HUES48 (cell line): ENCODE data around the gene B3GAT1.
"Not testable (repeated sequence)": the region's sequence is repeated elsewhere in the genome, so short reads cannot be mapped to it uniquely, and the experiment has no call there.

Experiments
- H3K27ac ChIP-seq: one replicate; pipeline ENCODE4 v1.7.0; 2013; ENCODE audit warnings: low read depth, low read length, inconsistent platforms
- H3K27me3 ChIP-seq: 2 replicates; pipeline ENCODE4 v1.6.1; 2013; ENCODE audit warnings: mild to moderate bottlenecking, low read length; ENCODE audit not compliant: control insufficient read depth, insufficient read depth
- H3K36me3 ChIP-seq: 2 replicates; pipeline ENCODE4 v1.6.1; 2013; ENCODE audit warnings: low read length; ENCODE audit not compliant: control insufficient read depth, insufficient read depth
- H3K4me1 ChIP-seq: 2 replicates; pipeline ENCODE4 v1.6.1; 2013; ENCODE audit warnings: mild to moderate bottlenecking, low read length; ENCODE audit not compliant: control insufficient read depth, insufficient read depth
- H3K4me3 ChIP-seq: 2 replicates; pipeline ENCODE4 v1.5.1; 2013; ENCODE audit warnings: mild to moderate bottlenecking, low read depth, low read length
- H3K9ac ChIP-seq: 2 replicates; pipeline ENCODE4 v1.6.1; 2013; ENCODE audit warnings: mild to moderate bottlenecking, low read depth, low read length, moderate library complexity
- H3K9me3 ChIP-seq: 2 replicates; pipeline ENCODE4 v1.6.1; 2013; ENCODE audit warnings: low read length; ENCODE audit not compliant: control insufficient read depth, insufficient read depth

B3GAT1 gene

GRCh38 chr11:134452026-134452837 lies 40.2 kb upstream of the B3GAT1 start:
- H3K27ac ChIP-seq, result no peak overlapping the region
- H3K27me3 ChIP-seq, result no peaks in the 10 kb centered on the region
- H3K9me3 ChIP-seq, result no peaks in the 10 kb centered on the region
- no peak overlapping the region for H3K9ac ChIP-seq
- no peaks in the 10 kb centered on the region for H3K36me3 ChIP-seq
- H3K4me1 ChIP-seq, result no peaks in the 10 kb centered on the region
- H3K4me3 ChIP-seq, result no peak overlapping the region

DNA sequence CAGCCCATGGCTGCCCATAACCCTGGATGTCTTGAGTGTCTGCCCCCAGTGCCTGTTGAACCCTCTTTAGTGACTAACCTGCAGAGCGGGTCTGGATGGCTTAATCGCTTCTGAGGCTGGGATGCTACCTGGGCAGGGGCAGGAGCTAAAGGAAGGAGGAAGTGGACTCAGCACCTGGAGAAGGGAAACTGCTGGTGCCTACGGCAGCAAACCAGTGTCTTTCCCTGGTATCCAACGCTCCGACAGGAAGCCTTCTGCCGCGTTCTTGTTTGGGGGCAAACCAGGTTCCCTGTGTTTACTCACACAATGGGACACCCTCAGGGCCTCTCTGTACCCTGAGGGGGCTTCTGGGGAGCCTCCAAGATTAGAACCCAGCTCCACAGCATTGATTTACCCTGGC lies 38.1 kb upstream of the B3GAT1 start:
- Histone ChIP-seq H3K9ac (no peak overlapping the region), H3K4me3 (no peak overlapping the region), H3K9me3 (no peaks in the 10 kb centered on the region), H3K27me3 (no peaks in the 10 kb centered on the region), H3K36me3 (no peaks in the 10 kb centered on the region), H3K4me1 (no peaks in the 10 kb centered on the region), H3K27ac (no peak overlapping the region)

DNA sequence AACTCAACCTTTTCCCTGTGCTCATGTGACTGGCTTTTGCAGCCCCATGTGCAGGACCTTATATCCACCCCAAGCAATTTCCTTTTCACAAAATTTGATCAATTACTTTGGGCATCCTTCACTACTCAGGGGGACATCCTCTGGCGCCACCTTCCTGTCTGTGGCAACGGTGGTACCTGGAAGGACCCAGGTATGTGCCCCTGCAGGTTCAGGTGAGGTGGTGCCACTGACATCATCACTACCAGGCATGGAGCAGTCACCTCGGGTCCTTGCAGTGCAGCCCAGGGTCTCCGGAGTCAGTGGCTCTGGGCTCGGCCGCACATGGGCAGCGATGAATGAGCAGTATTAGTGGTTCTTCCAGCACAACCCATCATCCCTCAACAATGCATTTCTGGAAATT lies 37.7 kb upstream of the B3GAT1 start:
- Histone ChIP-seq H3K27ac (no peak overlapping the region), H3K9ac (no peak overlapping the region), H3K4me3 (no peak overlapping the region), H3K4me1 (no peaks in the 10 kb centered on the region), H3K9me3 (no peaks in the 10 kb centered on the region), H3K36me3 (no peaks in the 10 kb centered on the region), H3K27me3 (no peaks in the 10 kb centered on the region)

- Histone ChIP-seq H3K27me3 (no peaks in the 10 kb centered on the region), H3K36me3 (no peaks in the 10 kb centered on the region), H3K4me3 (no peak overlapping the region), H3K27ac (no peak overlapping the region), H3K9me3 (no peaks in the 10 kb centered on the region), H3K4me1 (no peaks in the 10 kb centered on the region), H3K9ac (no peak overlapping the region)
Observed at GRCh38 chr11:134449051-134449450, 37.0 kb upstream of the B3GAT1 start.

GRCh38 chr11:134447696-134448095 lies 35.7 kb upstream of the B3GAT1 start:
- no peak overlapping the region for H3K9ac ChIP-seq
- H3K4me3 ChIP-seq, result no peak overlapping the region
- no peaks in the 10 kb centered on the region for H3K4me1 ChIP-seq
- H3K27ac ChIP-seq, result no peak overlapping the region
- H3K9me3 ChIP-seq, result no peaks in the 10 kb centered on the region
- no peaks in the 10 kb centered on the region for H3K36me3 ChIP-seq
- no peaks in the 10 kb centered on the region for H3K27me3 ChIP-seq

DNA sequence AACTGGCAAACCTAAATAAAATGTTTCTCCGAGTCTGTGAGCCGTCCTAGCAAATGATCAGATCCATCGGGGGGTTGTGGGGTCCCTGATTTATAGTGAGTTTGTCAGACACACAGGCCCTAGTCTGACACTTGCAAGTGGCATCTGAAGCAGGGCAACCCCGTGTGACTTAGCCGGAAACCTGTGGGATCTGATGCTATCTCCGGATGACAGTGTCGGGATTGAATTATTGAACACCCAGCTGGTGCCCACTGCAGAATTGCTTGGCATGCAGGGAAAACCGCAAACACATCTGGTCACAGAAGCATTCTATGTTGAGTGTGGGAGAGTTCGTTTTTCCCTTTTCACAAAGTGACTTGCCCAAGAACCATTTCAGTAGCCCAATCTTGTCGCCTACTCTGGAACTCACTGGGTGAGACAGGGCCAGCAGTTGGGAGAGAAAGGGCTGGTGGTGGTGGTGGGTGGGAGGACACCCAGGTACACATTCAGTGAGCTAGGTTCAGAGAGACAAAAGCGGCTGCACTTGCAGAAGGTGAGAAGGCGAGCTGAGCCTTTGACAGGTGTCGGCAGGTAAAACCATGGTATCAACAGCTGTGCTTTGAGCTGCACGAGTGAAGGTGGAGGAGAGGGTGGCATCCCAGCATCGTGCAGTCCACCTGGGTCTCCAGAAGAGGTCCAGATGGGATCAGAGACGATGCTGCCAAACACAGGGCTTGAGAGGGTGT lies 33.7 kb upstream of the B3GAT1 start:
- Histone ChIP-seq H3K27me3 (no peaks in the 10 kb centered on the region), H3K4me3 (no peak overlapping the region), H3K4me1 (no peaks in the 10 kb centered on the region), H3K9ac (no peak overlapping the region), H3K9me3 (no peaks in the 10 kb centered on the region), H3K27ac (no peak overlapping the region), H3K36me3 (no peaks in the 10 kb centered on the region)

DNA sequence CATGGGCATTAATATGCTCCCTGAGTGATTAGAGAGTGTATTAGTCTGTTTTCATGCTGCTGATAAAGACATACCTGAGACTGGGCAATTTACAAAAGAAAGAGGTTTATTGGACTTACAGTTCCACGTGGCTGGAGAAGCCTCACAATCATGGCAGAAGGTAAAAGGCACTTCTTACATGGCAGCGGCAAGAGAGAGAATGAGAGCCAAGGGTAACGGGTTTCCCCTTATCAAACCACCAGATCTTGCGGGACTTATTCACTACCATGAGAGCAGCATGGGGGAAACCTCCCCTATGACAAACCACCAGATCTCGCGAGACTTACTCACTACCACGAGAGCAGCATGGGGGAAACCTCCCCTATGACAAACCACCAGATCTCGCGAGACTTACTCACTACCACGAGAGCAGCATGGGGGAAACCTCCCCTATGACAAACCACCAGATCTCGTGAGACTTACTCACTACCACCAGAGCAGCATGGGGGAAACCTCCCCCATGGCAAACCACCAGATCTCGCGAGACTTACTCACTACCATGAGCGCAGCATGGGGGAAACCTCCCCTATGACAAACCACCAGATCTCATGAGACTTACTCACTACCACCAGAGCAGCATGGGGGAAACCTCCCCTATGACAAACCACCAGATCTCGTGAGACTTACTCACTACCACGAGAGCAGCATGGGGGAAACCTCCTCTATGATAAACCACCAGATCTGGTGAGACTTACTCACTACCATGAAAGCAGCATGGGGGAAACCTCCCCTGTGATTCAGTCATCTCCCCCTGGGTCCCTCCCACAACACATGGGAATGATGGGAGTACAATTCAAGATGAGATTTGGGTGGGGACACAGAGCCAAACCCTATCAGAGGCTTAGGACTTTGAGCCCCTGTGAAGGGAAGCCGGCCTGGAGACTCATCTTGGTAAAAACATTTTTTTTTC lies 32.4 kb upstream of the B3GAT1 start:
- not testable (repeated sequence) for H3K36me3 ChIP-seq, H3K4me1 ChIP-seq, H3K27ac ChIP-seq, H3K9me3 ChIP-seq, H3K9ac ChIP-seq, H3K27me3 ChIP-seq, H3K4me3 ChIP-seq

GRCh38 chr11:134443246-134443645 lies 31.2 kb upstream of the B3GAT1 start:
- Histone ChIP-seq H3K9me3 (no peaks in the 10 kb centered on the region), H3K4me3 (no peak overlapping the region), H3K27me3 (no peaks in the 10 kb centered on the region), H3K36me3 (no peaks in the 10 kb centered on the region), H3K4me1 (peaks cover 5% of the 10 kb centered on the region; the same call in 1 of the 2 replicates), H3K27ac (no peak overlapping the region), H3K9ac (no peak overlapping the region)

GRCh38 chr11:134442246-134442645 lies 30.2 kb upstream of the B3GAT1 start:
- no peak overlapping the region for H3K9ac ChIP-seq
- no peaks in the 10 kb centered on the region for H3K9me3 ChIP-seq
- peaks cover 5% of the 10 kb centered on the region; the same call in 1 of the 2 replicates for H3K4me1 ChIP-seq
- no peak overlapping the region for H3K4me3 ChIP-seq
- H3K36me3 ChIP-seq, result no peaks in the 10 kb centered on the region
- no peak overlapping the region for H3K27ac ChIP-seq
- H3K27me3 ChIP-seq, result no peaks in the 10 kb centered on the region

DNA sequence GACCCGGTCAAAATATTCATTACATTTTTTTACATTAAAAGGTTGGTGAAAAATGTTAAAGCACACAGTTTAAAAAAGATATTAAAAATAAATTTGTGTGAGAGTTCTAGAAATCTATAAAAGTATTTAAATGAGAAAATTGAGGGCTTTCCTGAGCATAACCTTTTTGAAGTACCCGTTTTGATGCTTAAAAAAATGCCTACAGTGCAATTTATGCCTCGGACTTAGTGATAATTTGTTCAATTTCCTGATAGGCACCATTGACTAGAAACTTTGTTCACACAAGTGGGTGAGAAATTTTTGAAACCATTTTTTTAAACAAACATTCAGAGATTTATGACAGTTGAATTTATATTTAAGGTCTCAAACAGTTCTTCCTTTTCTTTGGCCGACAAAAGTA lies 29.7 kb upstream of the B3GAT1 start:
- no peak overlapping the region for H3K9ac ChIP-seq
- H3K27me3 ChIP-seq, result no peaks in the 10 kb centered on the region
- H3K4me3 ChIP-seq, result no peak overlapping the region
- H3K9me3 ChIP-seq, result no peaks in the 10 kb centered on the region
- peaks cover 5% of the 10 kb centered on the region; the same call in 1 of the 2 replicates for H3K4me1 ChIP-seq
- H3K36me3 ChIP-seq, result no peaks in the 10 kb centered on the region
- no peak overlapping the region for H3K27ac ChIP-seq
